GM18517 (cell line): Measurements from ENCODE around the gene BIK.

ENCODE experiments used
- ATAC-seq: cut with Tn5 transposase; IDR thresholded peaks from one replicate; pipeline ENCODE4 v1.9.1; 2021; ENCODE audit warnings: mild to moderate bottlenecking, moderate library complexity; ENCODE audit not compliant: unreplicated experiment

BIK gene, protein sequence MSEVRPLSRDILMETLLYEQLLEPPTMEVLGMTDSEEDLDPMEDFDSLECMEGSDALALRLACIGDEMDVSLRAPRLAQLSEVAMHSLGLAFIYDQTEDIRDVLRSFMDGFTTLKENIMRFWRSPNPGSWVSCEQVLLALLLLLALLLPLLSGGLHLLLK

DNA sequence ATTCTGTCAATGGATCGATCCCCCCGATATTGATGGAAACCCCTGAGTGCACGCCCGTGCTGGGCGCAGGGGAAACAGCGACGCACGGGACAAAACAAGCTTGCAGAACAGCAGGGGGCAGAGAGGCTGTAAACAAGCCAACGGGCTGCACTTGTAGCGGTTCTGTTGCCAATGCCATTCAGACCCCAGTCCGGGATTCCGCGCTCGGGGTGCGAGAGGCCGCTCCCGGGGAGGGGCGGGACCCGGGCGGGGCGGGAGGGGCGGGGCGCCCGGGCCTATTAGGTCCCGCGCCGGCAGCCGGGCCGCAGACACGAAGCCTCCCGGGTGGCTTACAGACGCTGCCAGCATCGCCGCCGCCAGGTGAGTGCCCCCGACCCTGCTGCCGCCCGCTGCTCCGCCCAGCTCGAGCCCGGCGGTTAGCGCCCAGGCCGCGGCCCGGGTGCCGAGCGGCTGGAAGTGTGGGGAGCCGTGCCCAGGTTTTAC, at the start of gene BIK:
BIK (plus strand) TSS at position 307 of the 483 bp plus-strand sequence. CDS start 13,273 bp downstream, outside the sequence.
- ATAC-seq, result no peak

- ATAC-seq, result no peak
Observed at GRCh38 chr22:43066134-43066533, 44.4 kb upstream of the BIK start.

DNA sequence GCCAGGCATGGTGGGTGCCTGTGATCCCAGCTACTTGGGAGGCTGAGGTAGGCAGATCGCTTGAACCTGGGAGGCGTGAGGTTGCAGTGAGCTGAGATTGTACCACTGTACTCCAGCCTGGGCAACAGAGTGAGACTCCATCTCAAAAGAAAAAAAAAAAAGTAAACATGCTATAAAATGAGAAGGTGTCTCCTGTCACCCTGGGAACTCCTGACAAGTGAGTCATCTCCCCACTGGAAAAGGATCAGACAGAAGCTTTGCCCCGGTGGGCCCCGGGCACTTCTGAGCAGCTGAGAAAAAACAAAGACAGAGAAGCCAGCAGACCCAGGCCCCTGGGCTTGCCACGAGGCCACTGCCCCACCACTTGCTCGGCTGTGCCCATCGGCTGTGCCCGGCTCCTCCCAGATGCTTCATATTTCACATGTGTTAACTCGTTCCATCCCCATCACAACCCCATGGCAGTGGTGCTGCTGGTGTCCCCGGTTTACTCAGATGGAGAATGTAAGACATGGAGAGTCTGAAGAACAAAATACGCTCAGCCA, 43.6 kb upstream of the BIK start:
- no peak for ATAC-seq

DNA sequence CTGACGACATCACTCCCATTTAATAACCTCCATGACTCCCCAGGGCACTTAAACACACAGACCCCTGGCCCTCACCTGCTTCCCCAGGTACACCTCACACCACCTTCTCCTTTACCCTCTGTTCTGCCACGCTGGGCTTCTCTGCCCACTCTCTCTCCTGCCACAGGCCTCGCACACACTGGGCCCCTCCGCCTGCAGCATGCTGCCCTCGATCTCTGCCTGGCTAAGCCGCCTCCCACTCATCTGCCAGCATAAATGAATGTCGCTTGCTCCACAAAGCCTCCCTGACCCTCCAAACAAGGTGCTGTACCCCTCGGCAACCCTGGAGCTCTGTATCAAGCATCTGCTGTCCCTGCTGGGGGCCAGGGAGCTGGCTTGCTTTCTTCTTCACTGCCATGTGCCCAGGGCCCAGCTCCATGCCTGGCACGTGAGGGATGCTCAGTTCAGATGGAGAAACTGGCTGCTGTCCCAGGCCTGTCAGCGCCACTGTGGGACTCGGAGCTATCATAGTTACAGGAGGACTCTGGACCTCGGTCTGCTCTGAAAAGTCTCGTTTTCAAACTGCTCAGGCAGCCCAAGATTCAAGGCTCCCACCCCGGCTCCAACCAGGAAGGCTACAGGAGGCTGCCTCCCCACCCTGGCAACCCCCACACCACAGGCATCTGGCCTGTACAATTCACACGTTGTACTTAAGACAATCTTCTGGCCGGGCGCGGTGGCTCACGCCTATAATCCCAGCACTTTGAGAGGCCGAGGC, 33.3 kb upstream of the BIK start:
- no peak for ATAC-seq

DNA sequence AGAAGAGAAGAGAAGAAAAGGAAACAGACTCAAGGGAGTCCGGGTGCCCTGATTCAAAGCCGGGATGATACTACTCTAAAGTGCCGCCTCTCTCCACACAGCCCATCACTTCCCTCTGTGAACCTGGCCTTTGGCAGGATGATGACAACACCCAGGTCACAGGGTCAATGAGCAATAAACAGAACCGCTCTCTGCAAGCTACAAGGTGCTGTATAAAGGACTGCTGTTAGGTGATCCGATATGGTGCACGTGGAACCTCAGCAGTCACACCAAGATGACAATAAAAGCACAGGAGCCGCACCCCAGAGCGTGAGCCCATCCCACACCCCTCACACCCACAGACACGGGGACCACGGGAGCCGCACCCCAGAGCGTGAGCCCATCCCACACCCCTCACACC, 32.0 kb upstream of the BIK start:
- ATAC-seq, result no peak

- no peak for ATAC-seq
Observed at GRCh38 chr22:43079742-43080141, 30.8 kb upstream of the BIK start.

GRCh38 chr22:43080616-43081015, 29.9 kb upstream of the BIK start:
- ATAC-seq, result no peak

GRCh38 chr22:43081968-43082367, 28.6 kb upstream of the BIK start:
- ATAC-seq, result no peak

- no peak for ATAC-seq
Observed at GRCh38 chr22:43085658-43086606, 24.6 kb upstream of the BIK start.

GRCh38 chr22:43088627-43088983, 21.9 kb upstream of the BIK start:
- peak; percentile 12 for ATAC-seq

GRCh38 chr22:43088984-43089717, 21.4 kb upstream of the BIK start, which contains the start of gene TTLL1:
TSS of gene TTLL1 (minus strand) at chr22:43089391. CDS start at chr22:43075586, 13,805 bp downstream.
- peak; percentile 67 for ATAC-seq

- no peak for ATAC-seq
Observed at GRCh38 chr22:43090130-43090789, 20.3 kb upstream of the BIK start.

DNA sequence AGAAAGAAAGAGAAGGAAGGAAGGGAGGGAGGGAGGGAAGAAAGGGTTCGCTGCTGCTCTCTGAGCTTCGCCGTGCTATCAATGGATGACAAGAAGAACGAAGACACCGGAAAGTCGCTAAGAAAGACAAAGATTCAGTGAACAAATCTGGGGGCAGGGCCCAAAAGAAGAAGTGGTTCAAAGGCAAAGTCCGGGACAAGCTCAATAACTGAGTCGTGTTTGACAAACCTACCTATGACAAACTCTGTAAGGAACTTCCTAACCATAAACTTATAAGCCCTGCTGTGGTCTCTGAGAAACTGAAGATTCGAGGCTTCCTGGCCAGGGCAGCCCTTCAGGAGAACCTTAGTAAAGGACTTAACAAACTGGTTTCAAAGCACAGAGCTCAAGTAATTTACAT, 18.5 kb upstream of the BIK start:
- ATAC-seq, result no peak

DNA sequence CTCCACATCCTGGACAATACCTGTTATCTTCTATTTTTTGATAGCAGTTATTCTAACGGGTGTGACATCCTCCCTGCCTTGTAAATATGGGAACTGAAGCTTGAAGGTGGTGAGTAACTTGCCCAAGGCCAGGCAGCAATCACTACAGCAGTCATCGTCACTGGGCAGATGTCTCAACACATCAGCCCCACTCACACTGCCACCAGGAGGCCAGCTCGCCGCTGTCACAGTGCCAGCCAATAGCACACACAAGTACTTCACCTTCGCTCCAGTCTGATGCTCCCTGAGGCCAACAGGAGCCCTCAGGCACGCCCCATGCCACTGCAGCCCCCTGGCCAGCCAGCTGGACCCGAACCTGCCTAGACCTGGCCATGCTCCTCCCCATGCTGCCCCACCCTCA, 16.5 kb upstream of the BIK start:
- no peak for ATAC-seq

- ATAC-seq, result no peak
Observed at GRCh38 chr22:43094551-43094950, 16.0 kb upstream of the BIK start.

- no peak for ATAC-seq
Observed at GRCh38 chr22:43096420-43096819, 14.1 kb upstream of the BIK start.

DNA sequence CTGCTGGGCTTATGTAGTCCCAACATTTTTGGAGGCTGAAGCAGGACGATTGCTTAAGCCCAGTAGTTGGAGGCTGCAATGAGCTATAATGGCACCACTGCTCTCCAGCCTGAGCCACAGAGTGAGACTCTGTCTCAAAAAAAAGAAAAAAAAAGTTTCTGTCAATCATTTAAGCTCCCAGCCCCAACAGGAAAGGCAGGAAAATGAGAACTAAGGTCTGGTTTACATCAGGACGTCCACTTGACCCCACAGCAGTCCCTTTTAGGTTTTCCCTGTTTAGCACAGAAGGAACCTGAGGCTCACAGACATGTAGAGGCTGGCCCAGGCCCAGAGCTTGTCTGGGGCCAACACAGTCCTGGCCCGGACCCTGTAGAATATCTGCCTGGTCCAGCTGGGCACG, 12.2 kb upstream of the BIK start:
- no peak for ATAC-seq

DNA sequence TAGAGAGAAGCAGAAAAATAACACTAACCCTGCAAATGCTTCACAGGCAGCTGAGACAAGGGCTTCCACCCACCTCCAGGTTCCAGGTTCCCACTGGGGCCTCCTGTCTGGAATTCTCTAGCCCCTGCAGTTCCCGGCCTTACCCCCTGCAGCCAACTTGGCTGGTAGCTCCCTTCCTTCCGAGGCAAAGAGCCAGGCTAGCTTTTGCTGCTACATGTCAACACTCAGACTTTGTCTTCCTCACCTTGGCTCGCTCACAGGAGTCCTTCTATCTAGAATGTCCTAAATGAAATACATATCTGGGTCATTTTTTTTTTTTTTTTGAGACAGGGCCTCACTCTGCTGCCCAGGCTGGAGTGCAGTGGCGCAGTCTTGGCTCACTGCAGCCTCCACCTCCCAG, 11.5 kb upstream of the BIK start:
- no peak for ATAC-seq

GRCh38 chr22:43100225-43100624, 10.3 kb upstream of the BIK start:
- no peak for ATAC-seq

- no peak for ATAC-seq
Observed at GRCh38 chr22:43101306-43101705, 9.2 kb upstream of the BIK start.
